HCT116 (cell line): ENCODE measurements around the gene WDPCP. TPM values are rescaled to one million over a fixed set of nuclear protein-coding genes. Genes with fewer than 3 reads are reported as not detected.

Experiments
- ATAC-seq: fragments of 200-7000 bp; cut with Tn5 transposase; 2 replicates; pipeline ENCODE4 v1.9.1; 2020; ENCODE audit warnings: mild to moderate bottlenecking, moderate library complexity
- BruUV-seq: library from RNA; stranded (reverse); fragments of 400-500 nt; replicated peaks from 2 replicates; lab custom pipeline; 2021; lab: Mats Ljungman, UMichigan
- CTCF ChIA-PET: fragments of 300-600 bp; sonication (Branson Sonifier 250); formaldehyde crosslinking; loops from one replicate; lab custom pipeline; 2021; ENCODE audit warnings: antibody characterized with exemption; lab: Charles Lee
- POLR2A ChIA-PET: fragments of 300-600, 350-600 bp; sonication (Branson Sonifier 250); formaldehyde crosslinking; loops from one replicate; lab custom pipeline; 2021; ENCODE audit warnings: antibody characterized with exemption; lab: Charles Lee
- RAD21 ChIA-PET, 2 experiments: fragments of 300-600 bp; sonication (Branson Sonifier 250); formaldehyde crosslinking; loops; one replicate each; lab custom pipeline; 2023; ENCODE audit warnings: low total read pairs in 2 of 2; ENCODE audit not compliant: uncharacterized antibody in 2 of 2, unreplicated experiment in 2 of 2, low non-redundant PET in 1 of 2; lab: Charles Lee
- DNase-seq: peaks from one replicate; pipeline ENCODE4 v3.0.0-alpha.2; 2010; ENCODE audit warnings: low read depth, low spot score
- H2AFZ ChIP-seq: fragments of 200-600 bp; shearing (Covaris generic), sonication (generic); 2 replicates; pipeline ENCODE4 v1.6.1; 2017; ENCODE audit warnings: low read depth, mixed run types, mixed read lengths, antibody characterized with exemption, low read length; ENCODE audit not compliant: poor library complexity, severe bottlenecking
- H3K27ac ChIP-seq: 2 replicates; pipeline ENCODE4 v1.5.1; 2012; ENCODE audit warnings: low read depth, low read length
- H3K27me3 ChIP-seq: fragments of 200-600 bp; sonication (generic); 2 replicates; pipeline ENCODE4 v1.6.1; 2016; ENCODE audit warnings: mixed run types, low read length, mixed read lengths; ENCODE audit not compliant: insufficient read depth
- H3K36me3 ChIP-seq, 2 experiments: fragments of 200-500 bp in 1 of 2; fragments of 200-600 bp in 1 of 2; sonication (Bioruptor generic) in 1 of 2; sonication (generic) in 1 of 2; 2 replicates each; pipeline versions ENCODE4 v1.5.1 to v1.6.1; 2014 to 2016; ENCODE audit warnings: low read length in 2 of 2, inconsistent platforms in 1 of 2, mixed read lengths in 1 of 2, mixed run types in 1 of 2; ENCODE audit not compliant: insufficient read depth in 2 of 2, control insufficient read depth in 1 of 2
- H3K4me1 ChIP-seq, 2 experiments: fragments of 200-600 bp in 1 of 2; sonication (generic) in 1 of 2; 2 replicates each; pipeline versions ENCODE4 v1.5.1 to v1.6.1; 2012 to 2017; ENCODE audit warnings: low read length in 2 of 2, inconsistent platforms in 1 of 2, mild to moderate bottlenecking in 1 of 2, mixed read lengths in 1 of 2, mixed run types in 1 of 2, moderate library complexity in 1 of 2; ENCODE audit not compliant: insufficient read depth in 2 of 2, control insufficient read depth in 1 of 2
- H3K4me2 ChIP-seq: fragments of 200-600 bp; sonication (generic); 2 replicates; pipeline ENCODE4 v1.6.1; 2017; ENCODE audit warnings: mixed run types, low read length, mixed read lengths
- H3K4me3 ChIP-seq, 2 experiments: fragments of 200-600 bp in 1 of 2; sonication (generic) in 1 of 2; replicated peaks in 1 of 2; 2 replicates each; pipeline ENCODE4 v1.5.1; 2011 to 2016; ENCODE audit warnings: low read length in 2 of 2, control low read depth in 1 of 2, low read depth in 1 of 2, mild to moderate bottlenecking in 1 of 2, mixed read lengths in 1 of 2, mixed run types in 1 of 2
- H3K79me2 ChIP-seq: fragments of 200-600 bp; sonication (generic); 2 replicates; pipeline ENCODE4 v1.6.1; 2017; ENCODE audit warnings: mild to moderate bottlenecking, mixed run types, low read length, moderate library complexity, mixed read lengths; ENCODE audit not compliant: insufficient read depth
- H3K9ac ChIP-seq: fragments of 200-600 bp; sonication (generic); 2 replicates; pipeline ENCODE4 v1.6.1; 2016; ENCODE audit warnings: low read length, mixed read lengths
- H3K9me2 ChIP-seq: fragments of 200-600 bp; sonication (generic), shearing (Covaris generic); 2 replicates; pipeline ENCODE4 v1.6.1; 2017; ENCODE audit warnings: mixed run types, mild to moderate bottlenecking, moderate library complexity; ENCODE audit not compliant: insufficient read depth
- H3K9me3 ChIP-seq, 2 experiments: fragments of 200-500 bp in 1 of 2; fragments of 200-600 bp in 1 of 2; sonication (Bioruptor generic) in 1 of 2; sonication (generic) in 1 of 2; 2 replicates each; pipeline ENCODE4 v1.6.1; 2014 to 2017; ENCODE audit warnings: low read length in 2 of 2, mixed read lengths in 2 of 2, inconsistent platforms in 1 of 2, low read depth in 1 of 2, mild to moderate bottlenecking in 1 of 2, mixed run types in 1 of 2, moderate library complexity in 1 of 2; ENCODE audit not compliant: control insufficient read depth in 1 of 2, insufficient read depth in 1 of 2
- H4K20me1 ChIP-seq: fragments of 200-600 bp; sonication (generic), shearing (Covaris generic); 2 replicates; pipeline ENCODE4 v1.6.1; 2017; ENCODE audit warnings: mixed run types, mild to moderate bottlenecking, moderate library complexity; ENCODE audit not compliant: insufficient read depth
- CBX3 ChIP-seq: IDR thresholded peaks from 2 replicates; pipeline ENCODE4 v1.6.1; 2012; ENCODE audit warnings: low read depth
- CEBPB ChIP-seq: IDR thresholded peaks from 2 replicates; pipeline ENCODE4 v1.6.1; 2012; ENCODE audit warnings: low read depth
- CTCF ChIP-seq, 3 experiments: fragments of 200-600 bp in 1 of 3; sonication (generic) in 1 of 3; IDR thresholded peaks in 2 of 3; conservative IDR thresholded peaks in 1 of 3; 2 replicates each; pipeline ENCODE4 v1.5.1; 2012 to 2017; ENCODE audit warnings: low read depth in 2 of 3, low read length in 2 of 3, antibody characterized with exemption in 1 of 3, borderline replicate concordance in 1 of 3, control low read depth in 1 of 3, mild to moderate bottlenecking in 1 of 3, mixed read lengths in 1 of 3, mixed run types in 1 of 3, moderate library complexity in 1 of 3; ENCODE audit not compliant: insufficient read depth in 1 of 3
- EGR1 ChIP-seq: IDR thresholded peaks from 2 replicates; pipeline ENCODE4 v1.6.1; 2012; ENCODE audit warnings: low read depth
- EZH2 ChIP-seq: fragments of 200-600 bp; sonication (generic); IDR thresholded peaks from 2 replicates; pipeline ENCODE4 v1.6.1; 2017; ENCODE audit warnings: antibody characterized with exemption, mixed run types
- FOSL1 ChIP-seq: IDR thresholded peaks from 2 replicates; pipeline ENCODE4 v1.6.1; 2012; ENCODE audit warnings: low read depth
- JUND ChIP-seq: IDR thresholded peaks from 2 replicates; pipeline ENCODE4 v1.6.1; 2012
- POLR2A ChIP-seq: IDR thresholded peaks from 2 replicates; pipeline ENCODE4 v1.7.0; 2011; ENCODE audit warnings: borderline replicate concordance; ENCODE audit not compliant: insufficient read depth, insufficient read length; ENCODE audit errors: extremely low read depth
- REST ChIP-seq: IDR thresholded peaks from 2 replicates; pipeline ENCODE4 v1.6.1; 2012; ENCODE audit warnings: low read depth
- SIN3A ChIP-seq: IDR thresholded peaks from 2 replicates; pipeline ENCODE4 v1.6.1; 2012; ENCODE audit warnings: low read depth
- SP1 ChIP-seq: IDR thresholded peaks from 2 replicates; pipeline ENCODE4 v1.6.1; 2012; ENCODE audit warnings: low read depth
- SRF ChIP-seq: IDR thresholded peaks from 2 replicates; pipeline ENCODE4 v1.6.1; 2012; ENCODE audit warnings: low read depth
- TCF7L2 ChIP-seq: IDR thresholded peaks from 2 replicates; pipeline ENCODE4 v1.7.0; 2011; ENCODE audit warnings: borderline replicate concordance, inconsistent platforms; ENCODE audit not compliant: insufficient read depth, insufficient read length; ENCODE audit errors: extremely low read depth
- ZBTB33 ChIP-seq: IDR thresholded peaks from 2 replicates; pipeline ENCODE4 v1.6.1; 2011; ENCODE audit warnings: mild to moderate bottlenecking, low read length, moderate library complexity; ENCODE audit not compliant: insufficient replicate concordance; ENCODE audit errors: extremely low read depth
- ZFX ChIP-seq: fragments of 450-650 bp; IDR thresholded peaks from 2 replicates; pipeline ENCODE4 v1.6.1; 2017
- ZNF274 ChIP-seq: fragments of 200-500 bp; sonication (Bioruptor generic); IDR thresholded peaks from 2 replicates; pipeline ENCODE4 v1.6.1; 2014; ENCODE audit warnings: mild to moderate bottlenecking, low read depth, low read length, inconsistent platforms
- intact Hi-C: fragments of 100-400 bp; cut with micrococcal nuclease; formaldehyde crosslinking; loops from 2 replicates; pipeline ENCODE4 v1.10.0; 2022
- total RNA-seq: library from RNA; stranded (reverse); gene quantifications from one replicate; pipeline ENCODE4 v1.2.1, GENCODE V29; 2021; ENCODE audit not compliant: unreplicated experiment

The WDPCP gene
- total RNA-seq, 1 experiment from 2014 or later = 4.1 TPM

- no TSS peak for BruUV-seq
- ChIA-PET RAD21 (no interaction called here), POLR2A (interaction anchor here (1.1 kb wide), 1 partner anchor 84 kb away, joined by 3 read pairs; no protein-coding TSS in a partner anchor), CTCF (no interaction called here)
- Histone ChIP-seq H3K9me2 (no peaks in the 10 kb centered on the region), H4K20me1 (no peaks in the 10 kb centered on the region), H3K4me3 (peak overlapping the region; percentile 15 to 38; a peak in 3 of 4 replicates), H3K36me3 (no peaks in the 10 kb centered on the region), H3K4me2 (peak overlapping the region; percentile 74), H3K27me3 (no peaks in the 10 kb centered on the region), H3K9me3 (no peaks in the 10 kb centered on the region), H3K79me2 (no peaks in the 10 kb centered on the region), H2AFZ (peak overlapping the region; percentile 91), H3K27ac (peak overlapping the region; percentile 54; the same call in 1 of the 2 replicates), H3K9ac (peak overlapping the region; percentile 16), H3K4me1 (peaks cover 19 to 31% of the 10 kb centered on the region in 2 experiments)
- DNase-seq (peak; percentile 43), ATAC-seq (peak; percentile 90)
- TF ChIP-seq SRF = no peak
- no peak for TF ChIP-seq REST
- no peak for TF ChIP-seq ZFX
- TF ChIP-seq TCF7L2 = no peak
- no peak for TF ChIP-seq CBX3
- TF ChIP-seq EZH2 = no peak
- TF ChIP-seq CEBPB = peak; percentile 22; the same call in 1 of the 2 replicates
- TF ChIP-seq ZNF274 = no peak
- TF ChIP-seq SP1 = peak; percentile 55; the same call in 1 of the 2 replicates
- TF ChIP-seq FOSL1 = peak; percentile 29; the same call in 1 of the 2 replicates
- TF ChIP-seq CTCF (IDR thresholded peaks at IDR 0.05 in 2 of 3, conservative IDR thresholded peaks at IDR 0.05 in 1 of 3; ENCODE audit: borderline replicate concordance in 1 of 3, insufficient read depth in 1 of 3, low read depth in 2 of 3, low read length in 2 of 3) = no peak
- no peak for TF ChIP-seq ZBTB33
- TF ChIP-seq JUND = peak; percentile 59
- peak; percentile 52; the same call in 1 of the 2 replicates for TF ChIP-seq SIN3A
- no peak for TF ChIP-seq EGR1
- TF ChIP-seq POLR2A = no peak
- intact Hi-C loops = no loop called here
These were observed 26.2 kb upstream of the WDPCP start for GRCh38 chr2:63614448-63614968.
